ENCODE measurements around the gene FATE1.

- TF ChIP-seq POLR2A (IDR thresholded peaks at IDR 0.05) (no peak), CTCF (IDR thresholded peaks at IDR 0.05) (no peak)
These were observed 37.0 kb downstream of the FATE1 start for GRCh38 chrX:151752847-151753246.

Data from adrenal gland (tissue), 5 donors.